GM12873 (cell line): Measurements from ENCODE around the gene VPS36.

Experiments used
- CTCF ChIP-seq: IDR thresholded peaks from 2 replicates; pipeline ENCODE4 v1.5.1; 2012; ENCODE audit warnings: low read depth, mild to moderate bottlenecking, moderate library complexity, low read length, control low read depth; ENCODE audit not compliant: insufficient read depth; ENCODE audit errors: missing control alignments

Gene VPS36

DNA sequence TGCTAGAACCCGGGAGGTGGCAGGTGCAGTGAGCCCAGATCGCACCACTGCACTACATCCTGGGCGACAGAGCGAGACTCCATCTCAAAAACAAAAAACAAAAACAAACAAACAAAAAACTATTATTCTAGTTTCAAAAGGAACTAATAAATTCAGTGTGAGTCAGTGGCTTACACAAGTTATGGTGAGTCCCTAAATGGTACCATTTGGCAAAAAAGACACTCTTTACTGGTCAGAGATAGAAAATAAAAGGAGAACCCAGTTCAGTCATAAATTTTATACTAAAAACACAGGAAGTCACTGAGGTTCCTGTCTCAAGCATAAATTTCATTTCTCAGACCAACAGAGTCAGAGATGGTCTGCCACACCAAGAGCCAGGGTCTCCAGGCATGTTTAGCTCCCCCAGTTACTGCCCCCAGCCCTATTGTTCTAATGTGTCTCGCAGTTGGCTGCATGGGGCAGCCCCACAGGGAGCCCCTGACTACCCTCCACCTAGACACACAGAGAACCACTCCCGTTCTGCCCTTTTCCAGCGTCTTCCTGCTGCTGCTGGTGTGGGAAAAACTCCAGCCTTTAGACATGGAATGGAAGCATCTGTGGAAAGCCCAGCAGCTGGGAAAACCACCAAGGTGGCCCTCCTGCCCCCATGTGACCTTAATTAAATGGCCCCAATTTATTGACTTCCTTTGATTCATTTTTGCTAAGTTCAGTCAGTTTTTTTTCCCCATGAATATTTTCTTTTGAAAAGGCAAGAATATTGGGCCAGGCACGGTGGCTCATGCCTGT, 56.7 kb downstream of the VPS36 start:
- no peak for TF ChIP-seq CTCF

DNA sequence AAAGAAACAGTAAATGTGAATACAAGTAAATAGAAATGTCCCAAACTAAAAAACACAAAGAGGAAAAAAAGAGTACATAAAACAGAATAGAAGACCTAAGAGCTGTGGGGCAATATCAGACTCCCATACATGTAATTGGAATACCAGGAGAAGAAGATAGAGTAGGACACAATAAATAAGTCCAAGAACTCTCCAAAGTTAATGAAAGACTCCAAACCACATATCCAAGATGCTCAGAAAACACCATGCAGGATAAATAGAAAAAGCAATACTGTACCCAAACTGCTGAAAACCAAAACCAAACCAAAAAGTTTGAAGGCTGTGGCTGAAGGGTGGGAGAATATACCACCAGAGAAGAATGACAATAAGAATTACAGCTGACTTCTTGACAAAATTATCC, 62.7 kb downstream of the VPS36 start:
- no peak for TF ChIP-seq CTCF

GRCh38 chr13:52385870-52386269, 64.6 kb downstream of the VPS36 start:
- TF ChIP-seq CTCF = no peak

GRCh38 chr13:52383366-52383765, 67.1 kb downstream of the VPS36 start:
- TF ChIP-seq CTCF = no peak

- TF ChIP-seq CTCF = no peak
Observed at GRCh38 chr13:52378312-52378711, 72.1 kb downstream of the VPS36 start.

GRCh38 chr13:52377898-52378297, 72.5 kb downstream of the VPS36 start:
- TF ChIP-seq CTCF = no peak

DNA sequence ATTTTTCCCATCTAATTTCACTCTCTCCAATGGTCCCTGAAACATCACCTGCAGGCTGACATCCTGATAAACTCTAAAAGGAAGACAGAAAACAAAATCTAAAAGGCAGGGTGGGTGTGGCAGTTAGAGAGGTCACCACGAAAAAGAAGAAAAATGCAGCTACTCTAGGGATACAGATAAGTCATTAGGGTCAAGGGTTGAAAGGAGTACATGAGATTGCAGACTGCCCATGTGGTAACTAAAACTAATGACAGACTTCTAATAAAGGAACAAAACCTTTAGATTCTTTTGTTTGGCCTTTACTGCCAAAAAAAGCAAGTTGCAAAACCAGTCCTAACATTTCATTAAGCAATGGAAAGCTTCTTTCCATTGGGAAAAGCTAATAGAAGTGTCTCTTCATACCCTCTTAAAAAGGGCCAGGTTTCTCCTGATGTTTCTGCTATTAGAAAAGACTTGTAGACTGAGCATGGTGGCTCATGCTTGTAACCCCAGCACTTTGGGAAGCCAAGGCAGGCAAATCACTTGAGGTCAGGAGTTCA, 75.5 kb downstream of the VPS36 start:
- no peak for TF ChIP-seq CTCF
